HepG2 (cell line): ENCODE results near the gene ONECUT2. TPM values are rescaled to one million over a fixed set of nuclear protein-coding genes. Genes with fewer than 3 reads are reported as not detected.
A peak's percentile ranks its signal among the peaks of the same experiment; 100 is the strongest.

Experiments used
- FOXO1 ChIP-seq: sonication (generic); formaldehyde crosslinking; IDR thresholded peaks from 2 replicates; pipeline ENCODE4 v1.4.0; 2020; ENCODE audit warnings: missing genetic modification reagents
- NCOA5 ChIP-seq: sonication (generic); formaldehyde crosslinking; IDR thresholded peaks from 2 replicates; pipeline ENCODE4 v1.4.0; 2020; ENCODE audit warnings: missing genetic modification reagents
- NFYB ChIP-seq: sonication (generic); formaldehyde crosslinking; IDR thresholded peaks from 2 replicates; pipeline ENCODE4 v1.4.0; 2020; ENCODE audit warnings: missing genetic modification reagents
- NR3C1 ChIP-seq: sonication (generic); formaldehyde crosslinking; IDR thresholded peaks from 2 replicates; pipeline ENCODE4 v1.4.0; 2020; ENCODE audit warnings: missing genetic modification reagents
- TARDBP ChIP-seq: sonication (generic); formaldehyde crosslinking; IDR thresholded peaks from 2 replicates; pipeline ENCODE4 v1.8.0; 2022; ENCODE audit warnings: mild to moderate bottlenecking, missing genetic modification reagents
- ZFP82 ChIP-seq: sonication (generic); formaldehyde crosslinking; IDR thresholded peaks from 2 replicates; pipeline ENCODE4 v1.5.1; 2020; ENCODE audit warnings: mild to moderate bottlenecking, missing genetic modification reagents, borderline replicate concordance
- ZMAT3 ChIP-seq: sonication (generic); formaldehyde crosslinking; conservative IDR thresholded peaks from 2 replicates; pipeline ENCODE4 v1.7.0; 2021; ENCODE audit warnings: missing genetic modification reagents
- ZMYM2 ChIP-seq: sonication (generic); formaldehyde crosslinking; IDR thresholded peaks from 2 replicates; pipeline ENCODE4 v1.8.0; 2022; ENCODE audit warnings: mild to moderate bottlenecking, missing genetic modification reagents
- ZNF121 ChIP-seq: sonication (generic); formaldehyde crosslinking; IDR thresholded peaks from 2 replicates; pipeline ENCODE4 v1.5.0; 2020; ENCODE audit warnings: mild to moderate bottlenecking, missing genetic modification reagents
- ZNF256 ChIP-seq: sonication (generic); formaldehyde crosslinking; conservative IDR thresholded peaks from 2 replicates; pipeline ENCODE4 v1.4.0; 2020; ENCODE audit warnings: missing genetic modification reagents
- ZNF382 ChIP-seq: sonication (generic); formaldehyde crosslinking; IDR thresholded peaks from 2 replicates; pipeline ENCODE4 v1.5.0; 2020; ENCODE audit warnings: missing genetic modification reagents, mild to moderate bottlenecking, borderline replicate concordance
- ZNF510 ChIP-seq: sonication (generic); formaldehyde crosslinking; IDR thresholded peaks from 2 replicates; pipeline ENCODE4 v1.4.0; 2020; ENCODE audit warnings: low read depth, mild to moderate bottlenecking, missing genetic modification reagents
- ZNF713 ChIP-seq: sonication (generic); formaldehyde crosslinking; IDR thresholded peaks from 2 replicates; pipeline ENCODE4 v1.4.0; 2020; ENCODE audit warnings: mild to moderate bottlenecking, missing genetic modification reagents
- polyA plus RNA-seq, 8 experiments: library from polyadenylated mRNA; depleted of rRNA in 3 of 8; stranded (reverse) in 7 of 8; unstranded in 1 of 8; fragments of >200 nt; fragmentation: Illumina TruSeq in 4 of 8; extraction: Trizol in 4 of 8; gene quantifications; 2 replicates each; pipeline versions ENCODE4 v1.2.1 to v1.2.3, GENCODE V29; 2011 to 2016; ENCODE audit warnings: low read depth in 4 of 8, missing spikeins in 1 of 8, mixed read lengths in 1 of 8; ENCODE audit not compliant: insufficient read depth in 1 of 8
- total RNA-seq, 5 experiments: library from RNA; depleted of rRNA; stranded (reverse); fragments of >200 nt; fragmentation: Illumina TruSeq; extraction: Trizol; gene quantifications; 2 replicates each; pipeline ENCODE4 v1.2.3, GENCODE V29; 2016; ENCODE audit warnings: low read depth in 1 of 5
- TF ChIP-seq, protein P1 (sequence below): sonication (generic); formaldehyde crosslinking; IDR thresholded peaks from 2 replicates; pipeline ENCODE4 v1.4.0; 2020; ENCODE audit warnings: missing genetic modification reagents, borderline replicate concordance
- TF ChIP-seq, protein P2 (sequence below): sonication (generic); formaldehyde crosslinking; conservative IDR thresholded peaks from 2 replicates; pipeline ENCODE4 v1.4.0; 2020; ENCODE audit warnings: mild to moderate bottlenecking, missing genetic modification reagents, moderate library complexity
- TF ChIP-seq, protein P3 (sequence below): sonication (generic); formaldehyde crosslinking; IDR thresholded peaks from 2 replicates; pipeline ENCODE4 v1.4.0; 2020; ENCODE audit warnings: mild to moderate bottlenecking, missing genetic modification reagents
- TF ChIP-seq, protein P4 (sequence below): sonication (generic); formaldehyde crosslinking; IDR thresholded peaks from 2 replicates; pipeline ENCODE4 v1.9.0; 2022; ENCODE audit warnings: low read depth, missing genetic modification reagents
- TF ChIP-seq, protein P5 (sequence below): fragments of 450-650 bp; IDR thresholded peaks from 2 replicates; pipeline ENCODE4 v1.6.1; 2017

ONECUT2 gene
- total and polyA plus RNA-seq, 2 of the 13 experiments (the other 11 are each of a cell fraction or from before 2014, with no cell fraction given) = 3.0 to 3.2 TPM

DNA sequence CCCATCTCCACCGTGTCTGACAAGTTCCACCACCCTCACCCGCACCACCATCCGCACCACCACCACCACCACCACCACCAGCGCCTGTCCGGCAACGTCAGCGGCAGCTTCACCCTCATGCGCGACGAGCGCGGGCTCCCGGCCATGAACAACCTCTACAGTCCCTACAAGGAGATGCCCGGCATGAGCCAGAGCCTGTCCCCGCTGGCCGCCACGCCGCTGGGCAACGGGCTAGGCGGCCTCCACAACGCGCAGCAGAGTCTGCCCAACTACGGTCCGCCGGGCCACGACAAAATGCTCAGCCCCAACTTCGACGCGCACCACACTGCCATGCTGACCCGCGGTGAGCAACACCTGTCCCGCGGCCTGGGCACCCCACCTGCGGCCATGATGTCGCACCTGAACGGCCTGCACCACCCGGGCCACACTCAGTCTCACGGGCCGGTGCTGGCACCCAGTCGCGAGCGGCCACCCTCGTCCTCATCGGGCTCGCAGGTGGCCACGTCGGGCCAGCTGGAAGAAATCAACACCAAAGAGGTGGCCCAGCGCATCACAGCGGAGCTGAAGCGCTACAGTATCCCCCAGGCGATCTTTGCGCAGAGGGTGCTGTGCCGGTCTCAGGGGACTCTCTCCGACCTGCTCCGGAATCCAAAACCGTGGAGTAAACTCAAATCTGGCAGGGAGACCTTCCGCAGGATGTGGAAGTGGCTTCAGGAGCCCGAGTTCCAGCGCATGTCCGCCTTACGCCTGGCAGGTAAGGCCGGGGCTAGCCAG lies 1.2 kb downstream of the ONECUT2 start (continued):
- TF ChIP-seq, protein P1, sequence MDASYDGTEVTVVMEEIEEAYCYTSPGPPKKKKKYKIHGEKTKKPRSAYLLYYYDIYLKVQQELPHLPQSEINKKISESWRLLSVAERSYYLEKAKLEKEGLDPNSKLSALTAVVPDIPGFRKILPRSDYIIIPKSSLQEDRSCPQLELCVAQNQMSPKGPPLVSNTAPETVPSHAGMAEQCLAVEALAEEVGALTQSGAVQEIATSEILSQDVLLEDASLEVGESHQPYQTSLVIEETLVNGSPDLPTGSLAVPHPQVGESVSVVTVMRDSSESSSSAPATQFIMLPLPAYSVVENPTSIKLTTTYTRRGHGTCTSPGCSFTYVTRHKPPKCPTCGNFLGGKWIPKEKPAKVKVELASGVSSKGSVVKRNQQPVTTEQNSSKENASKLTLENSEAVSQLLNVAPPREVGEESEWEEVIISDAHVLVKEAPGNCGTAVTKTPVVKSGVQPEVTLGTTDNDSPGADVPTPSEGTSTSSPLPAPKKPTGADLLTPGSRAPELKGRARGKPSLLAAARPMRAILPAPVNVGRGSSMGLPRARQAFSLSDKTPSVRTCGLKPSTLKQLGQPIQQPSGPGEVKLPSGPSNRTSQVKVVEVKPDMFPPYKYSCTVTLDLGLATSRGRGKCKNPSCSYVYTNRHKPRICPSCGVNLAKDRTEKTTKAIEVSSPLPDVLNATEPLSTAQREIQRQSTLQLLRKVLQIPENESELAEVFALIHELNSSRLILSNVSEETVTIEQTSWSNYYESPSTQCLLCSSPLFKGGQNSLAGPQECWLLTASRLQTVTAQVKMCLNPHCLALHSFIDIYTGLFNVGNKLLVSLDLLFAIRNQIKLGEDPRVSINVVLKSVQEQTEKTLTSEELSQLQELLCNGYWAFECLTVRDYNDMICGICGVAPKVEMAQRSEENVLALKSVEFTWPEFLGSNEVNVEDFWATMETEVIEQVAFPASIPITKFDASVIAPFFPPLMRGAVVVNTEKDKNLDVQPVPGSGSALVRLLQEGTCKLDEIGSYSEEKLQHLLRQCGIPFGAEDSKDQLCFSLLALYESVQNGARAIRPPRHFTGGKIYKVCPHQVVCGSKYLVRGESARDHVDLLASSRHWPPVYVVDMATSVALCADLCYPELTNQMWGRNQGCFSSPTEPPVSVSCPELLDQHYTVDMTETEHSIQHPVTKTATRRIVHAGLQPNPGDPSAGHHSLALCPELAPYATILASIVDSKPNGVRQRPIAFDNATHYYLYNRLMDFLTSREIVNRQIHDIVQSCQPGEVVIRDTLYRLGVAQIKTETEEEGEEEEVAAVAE (CRISPR knock-in tag) = no peak
- TF ChIP-seq ZNF713 (CRISPR knock-in tag) = no peak
- no peak for TF ChIP-seq NR3C1 (CRISPR knock-in tag)
- TF ChIP-seq NFYB = no peak
- no peak for TF ChIP-seq ZFP82
- TF ChIP-seq ZNF121 = no peak
- TF ChIP-seq, protein P2, sequence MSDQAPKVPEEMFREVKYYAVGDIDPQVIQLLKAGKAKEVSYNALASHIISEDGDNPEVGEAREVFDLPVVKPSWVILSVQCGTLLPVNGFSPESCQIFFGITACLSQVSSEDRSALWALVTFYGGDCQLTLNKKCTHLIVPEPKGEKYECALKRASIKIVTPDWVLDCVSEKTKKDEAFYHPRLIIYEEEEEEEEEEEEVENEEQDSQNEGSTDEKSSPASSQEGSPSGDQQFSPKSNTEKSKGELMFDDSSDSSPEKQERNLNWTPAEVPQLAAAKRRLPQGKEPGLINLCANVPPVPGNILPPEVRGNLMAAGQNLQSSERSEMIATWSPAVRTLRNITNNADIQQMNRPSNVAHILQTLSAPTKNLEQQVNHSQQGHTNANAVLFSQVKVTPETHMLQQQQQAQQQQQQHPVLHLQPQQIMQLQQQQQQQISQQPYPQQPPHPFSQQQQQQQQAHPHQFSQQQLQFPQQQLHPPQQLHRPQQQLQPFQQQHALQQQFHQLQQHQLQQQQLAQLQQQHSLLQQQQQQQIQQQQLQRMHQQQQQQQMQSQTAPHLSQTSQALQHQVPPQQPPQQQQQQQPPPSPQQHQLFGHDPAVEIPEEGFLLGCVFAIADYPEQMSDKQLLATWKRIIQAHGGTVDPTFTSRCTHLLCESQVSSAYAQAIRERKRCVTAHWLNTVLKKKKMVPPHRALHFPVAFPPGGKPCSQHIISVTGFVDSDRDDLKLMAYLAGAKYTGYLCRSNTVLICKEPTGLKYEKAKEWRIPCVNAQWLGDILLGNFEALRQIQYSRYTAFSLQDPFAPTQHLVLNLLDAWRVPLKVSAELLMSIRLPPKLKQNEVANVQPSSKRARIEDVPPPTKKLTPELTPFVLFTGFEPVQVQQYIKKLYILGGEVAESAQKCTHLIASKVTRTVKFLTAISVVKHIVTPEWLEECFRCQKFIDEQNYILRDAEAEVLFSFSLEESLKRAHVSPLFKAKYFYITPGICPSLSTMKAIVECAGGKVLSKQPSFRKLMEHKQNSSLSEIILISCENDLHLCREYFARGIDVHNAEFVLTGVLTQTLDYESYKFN (CRISPR knock-in tag) = no peak
- no peak for TF ChIP-seq NCOA5 (CRISPR knock-in tag)
- no peak for TF ChIP-seq FOXO1 (CRISPR knock-in tag)
- no peak for TF ChIP-seq ZNF382
- TF ChIP-seq ZNF256 (CRISPR knock-in tag) = no peak
- TF ChIP-seq, protein P3, sequence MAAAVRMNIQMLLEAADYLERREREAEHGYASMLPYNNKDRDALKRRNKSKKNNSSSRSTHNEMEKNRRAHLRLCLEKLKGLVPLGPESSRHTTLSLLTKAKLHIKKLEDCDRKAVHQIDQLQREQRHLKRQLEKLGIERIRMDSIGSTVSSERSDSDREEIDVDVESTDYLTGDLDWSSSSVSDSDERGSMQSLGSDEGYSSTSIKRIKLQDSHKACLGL (CRISPR knock-in tag) = 0 out of 2 replicates have a peak, but pooled peaks have one; percentile 35
- TF ChIP-seq, protein P4, sequence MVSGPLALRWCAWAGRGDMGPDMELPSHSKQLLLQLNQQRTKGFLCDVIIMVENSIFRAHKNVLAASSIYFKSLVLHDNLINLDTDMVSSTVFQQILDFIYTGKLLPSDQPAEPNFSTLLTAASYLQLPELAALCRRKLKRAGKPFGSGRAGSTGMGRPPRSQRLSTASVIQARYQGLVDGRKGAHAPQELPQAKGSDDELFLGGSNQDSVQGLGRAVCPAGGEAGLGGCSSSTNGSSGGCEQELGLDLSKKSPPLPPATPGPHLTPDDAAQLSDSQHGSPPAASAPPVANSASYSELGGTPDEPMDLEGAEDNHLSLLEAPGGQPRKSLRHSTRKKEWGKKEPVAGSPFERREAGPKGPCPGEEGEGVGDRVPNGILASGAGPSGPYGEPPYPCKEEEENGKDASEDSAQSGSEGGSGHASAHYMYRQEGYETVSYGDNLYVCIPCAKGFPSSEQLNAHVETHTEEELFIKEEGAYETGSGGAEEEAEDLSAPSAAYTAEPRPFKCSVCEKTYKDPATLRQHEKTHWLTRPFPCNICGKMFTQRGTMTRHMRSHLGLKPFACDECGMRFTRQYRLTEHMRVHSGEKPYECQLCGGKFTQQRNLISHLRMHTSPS (CRISPR knock-in tag) = peak; percentile 21; the same call in 1 of the 2 replicates
- TF ChIP-seq ZMAT3 (CRISPR knock-in tag) = 0 out of 2 replicates have a peak, but pooled peaks have one; percentile 32
- TF ChIP-seq ZNF510 (CRISPR knock-in tag) = no peak
- TF ChIP-seq, protein P5, sequence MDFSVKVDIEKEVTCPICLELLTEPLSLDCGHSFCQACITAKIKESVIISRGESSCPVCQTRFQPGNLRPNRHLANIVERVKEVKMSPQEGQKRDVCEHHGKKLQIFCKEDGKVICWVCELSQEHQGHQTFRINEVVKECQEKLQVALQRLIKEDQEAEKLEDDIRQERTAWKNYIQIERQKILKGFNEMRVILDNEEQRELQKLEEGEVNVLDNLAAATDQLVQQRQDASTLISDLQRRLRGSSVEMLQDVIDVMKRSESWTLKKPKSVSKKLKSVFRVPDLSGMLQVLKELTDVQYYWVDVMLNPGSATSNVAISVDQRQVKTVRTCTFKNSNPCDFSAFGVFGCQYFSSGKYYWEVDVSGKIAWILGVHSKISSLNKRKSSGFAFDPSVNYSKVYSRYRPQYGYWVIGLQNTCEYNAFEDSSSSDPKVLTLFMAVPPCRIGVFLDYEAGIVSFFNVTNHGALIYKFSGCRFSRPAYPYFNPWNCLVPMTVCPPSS = no peak
- TF ChIP-seq TARDBP = no peak
- no peak for TF ChIP-seq ZMYM2 (CRISPR knock-in tag)
